ENCODE data around the gene FRMPD2.
"Not testable (repeated sequence)": the region's sequence is repeated elsewhere in the genome, so short reads cannot be mapped to it uniquely, and the experiment has no call there.

The FRMPD2 gene

DNA sequence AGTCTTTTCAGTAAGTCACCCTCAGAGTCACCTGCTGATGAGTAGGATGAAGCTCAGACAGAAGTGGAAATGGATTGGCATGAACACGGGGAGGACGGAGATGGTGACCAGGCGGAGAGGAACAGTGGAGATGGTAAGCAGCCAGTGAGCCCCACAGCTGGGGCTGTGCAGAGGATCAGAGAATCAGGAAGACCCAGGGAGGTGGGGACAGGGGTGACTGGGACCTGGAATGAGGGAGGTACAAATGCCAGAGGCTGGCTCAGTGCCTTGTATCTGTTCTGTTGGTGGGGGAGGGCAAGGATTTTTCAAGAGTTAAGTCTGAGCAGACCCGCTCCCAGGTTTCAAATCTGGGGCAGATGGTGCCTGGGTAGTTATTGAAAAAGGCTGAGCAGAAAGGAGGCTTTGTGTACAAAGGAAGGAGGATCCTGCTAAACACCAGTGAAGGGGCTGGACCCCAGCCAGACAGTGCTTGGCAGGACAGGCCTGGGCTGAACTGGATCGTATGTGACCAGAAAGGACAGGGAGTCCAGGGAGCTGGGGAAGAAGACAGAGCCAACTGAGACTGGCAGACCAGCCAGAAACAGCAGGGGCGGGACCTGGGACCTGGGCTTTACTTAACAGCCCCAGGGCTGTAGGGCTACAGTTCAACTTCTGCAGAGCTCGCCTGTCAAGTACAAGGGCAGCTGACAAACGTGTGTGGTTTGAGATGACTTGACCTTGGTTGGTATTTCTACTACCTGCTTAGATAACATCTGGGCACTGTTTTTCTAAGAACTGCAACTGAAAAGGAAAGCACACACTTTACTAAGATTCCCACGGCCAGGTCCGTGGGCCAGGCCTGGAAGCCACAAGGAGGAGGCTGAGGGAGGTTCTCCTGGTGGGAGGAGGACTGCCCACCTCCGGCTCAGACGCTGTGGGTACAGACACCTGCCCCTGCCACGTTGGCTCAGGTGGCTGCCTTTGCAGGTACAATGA, 13.2 kb upstream of the FRMPD2 start:
- no peak for DNase-seq

DNA sequence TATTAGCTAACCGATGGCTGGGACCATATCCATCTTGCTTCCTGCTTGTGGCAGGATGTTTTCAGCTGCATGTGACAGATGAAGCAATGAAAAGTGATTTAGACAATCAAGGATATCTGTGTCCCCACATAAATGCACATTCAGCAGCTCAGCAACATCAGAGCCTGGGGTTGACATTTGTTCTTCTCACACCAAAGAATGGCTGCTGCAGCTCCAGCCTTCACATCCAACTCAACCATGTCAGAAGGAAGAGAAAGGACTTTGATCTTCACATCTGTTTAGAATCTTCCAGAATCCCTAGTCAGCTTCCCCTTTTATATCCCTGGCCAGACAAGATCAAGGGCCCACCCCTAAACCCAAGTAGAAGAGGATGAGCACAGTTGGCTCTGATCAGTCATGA, 11.9 kb upstream of the FRMPD2 start:
- no peak for DNase-seq

DNA sequence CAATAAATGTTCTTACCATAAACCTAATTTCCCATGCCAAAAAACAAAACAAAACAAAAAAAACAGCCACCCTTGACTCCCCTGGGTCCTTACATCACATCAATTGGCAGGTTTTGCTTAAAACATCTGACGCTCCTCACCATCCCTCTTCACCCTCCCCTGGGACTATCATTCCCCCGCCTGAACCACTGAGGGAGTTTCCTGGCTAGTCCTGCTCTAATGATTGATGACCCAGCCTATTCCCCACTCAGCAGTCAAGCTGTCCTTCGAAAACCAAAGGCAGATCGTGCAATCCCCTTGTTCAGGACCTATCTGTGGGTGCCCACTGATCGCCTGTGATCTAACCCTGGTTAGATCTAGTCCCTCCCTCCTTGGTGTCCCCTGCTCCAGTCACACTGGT, 11.2 kb upstream of the FRMPD2 start:
- no peak for DNase-seq

DNA sequence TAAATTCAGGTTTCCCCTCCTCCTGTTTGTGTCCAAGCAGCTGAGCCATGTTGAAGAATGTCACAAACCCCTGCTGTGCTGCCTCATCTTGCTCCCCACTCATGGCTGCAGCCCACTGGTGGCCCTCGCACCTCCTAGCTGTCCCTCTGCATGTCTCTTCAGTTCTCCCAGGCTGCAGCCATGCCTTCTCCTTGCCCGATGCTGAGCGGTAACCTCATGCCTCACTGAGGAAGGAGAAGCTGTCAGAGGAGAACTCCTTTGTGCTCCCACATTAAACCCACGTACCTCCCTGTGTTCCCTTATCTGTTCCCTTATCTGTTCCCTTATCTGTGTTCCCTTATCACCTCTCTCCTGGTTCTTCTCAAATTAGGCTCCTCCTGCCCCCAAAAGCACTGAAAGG, 10.3 kb upstream of the FRMPD2 start:
- DNase-seq: no peak

DNA sequence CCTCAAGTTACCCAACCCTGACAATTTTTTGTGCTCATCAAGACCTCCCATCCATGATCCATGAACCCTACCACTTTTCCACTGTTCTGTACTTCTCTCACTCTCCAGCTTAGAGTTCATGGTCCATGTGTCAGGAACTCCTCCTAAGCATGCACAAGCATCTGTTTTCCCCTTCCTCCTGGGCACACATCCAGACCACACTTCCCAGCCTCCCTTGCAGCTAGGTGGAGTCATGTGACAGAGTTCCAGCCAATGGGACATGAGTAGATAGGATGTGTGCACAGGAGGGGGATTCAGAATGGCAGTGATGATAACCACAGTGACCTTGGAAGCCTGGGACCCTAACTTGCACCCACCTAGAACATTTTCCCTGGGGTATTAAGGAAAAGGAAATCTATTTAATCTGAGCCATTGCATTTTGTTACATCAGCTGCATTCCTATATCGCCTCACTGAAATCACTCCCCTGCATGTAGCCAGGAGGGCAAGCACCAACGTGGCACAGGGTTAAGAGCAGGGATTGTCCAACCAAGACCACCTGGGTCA, 9.6 kb upstream of the FRMPD2 start:
- DNase-seq: no peak

DNA sequence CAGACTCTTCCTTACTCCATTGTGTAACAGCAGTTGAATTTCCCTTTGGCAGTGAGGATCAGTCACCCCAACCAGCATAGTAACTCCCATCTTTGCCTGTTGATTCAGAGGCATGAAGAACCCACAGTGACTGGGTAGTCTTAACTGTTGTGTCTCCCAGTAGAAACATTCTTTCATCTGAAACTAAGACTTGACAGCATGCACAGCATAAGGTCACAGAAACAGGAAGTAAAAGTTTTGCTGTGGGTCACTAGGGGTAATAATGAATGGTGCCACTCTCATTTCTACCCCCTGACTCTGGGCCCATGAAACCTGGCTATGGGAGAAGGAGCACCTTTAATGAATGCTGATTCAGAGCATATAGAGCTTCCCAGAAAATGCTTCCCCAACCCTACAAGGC, 8.3 kb upstream of the FRMPD2 start:
- no peak for DNase-seq

DNA sequence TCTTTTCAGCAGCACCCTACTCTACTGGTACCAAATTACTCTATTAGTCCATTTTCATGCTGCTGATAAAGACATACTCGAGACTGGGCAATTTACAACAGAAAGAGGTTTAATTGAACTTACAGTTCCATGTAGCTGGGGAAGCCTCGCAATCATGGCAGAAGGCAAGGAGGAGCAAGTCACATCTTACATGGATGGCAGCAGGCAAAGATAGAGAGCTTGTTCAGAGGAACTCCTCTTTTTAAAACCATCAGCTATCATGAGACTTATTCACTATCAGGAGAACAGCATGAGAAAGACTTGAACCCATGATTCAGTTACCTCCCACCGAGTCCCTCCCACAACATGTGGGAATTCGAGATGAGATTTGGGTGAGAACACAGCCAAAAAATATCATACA, 7.2 kb upstream of the FRMPD2 start:
- not testable (repeated sequence) for DNase-seq

DNA sequence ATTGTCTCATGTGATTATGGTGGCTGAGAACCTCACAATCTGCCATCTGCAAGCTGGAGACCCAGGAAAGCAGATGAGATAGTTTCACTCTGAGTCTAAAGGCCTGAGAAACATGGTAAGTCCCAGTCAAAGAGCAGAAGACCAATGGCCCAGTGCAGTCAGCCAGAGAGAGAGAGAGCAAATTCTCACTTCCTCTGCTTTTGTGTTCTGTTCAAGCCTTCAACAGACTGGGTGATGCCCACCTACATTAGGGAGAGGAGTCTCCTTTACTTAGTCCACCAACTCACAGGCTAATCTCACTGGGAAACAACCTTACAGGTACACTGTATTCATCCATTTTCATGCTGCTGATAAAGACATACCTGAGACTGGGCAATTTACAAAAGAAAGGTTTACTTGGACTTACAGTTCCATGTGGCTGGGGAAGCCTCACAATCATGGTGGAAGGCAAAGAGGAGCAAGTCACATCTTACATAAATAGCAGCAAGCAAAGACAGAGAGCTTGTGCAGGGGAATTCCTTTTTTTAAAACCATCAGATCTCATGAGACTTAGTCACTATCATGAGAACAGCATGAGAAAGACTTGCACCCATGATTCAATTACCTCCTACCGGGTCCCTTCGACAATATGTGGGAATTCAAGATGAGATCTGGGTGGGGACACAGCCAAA, 4.7 kb upstream of the FRMPD2 start:
- DNase-seq: no peak

DNA sequence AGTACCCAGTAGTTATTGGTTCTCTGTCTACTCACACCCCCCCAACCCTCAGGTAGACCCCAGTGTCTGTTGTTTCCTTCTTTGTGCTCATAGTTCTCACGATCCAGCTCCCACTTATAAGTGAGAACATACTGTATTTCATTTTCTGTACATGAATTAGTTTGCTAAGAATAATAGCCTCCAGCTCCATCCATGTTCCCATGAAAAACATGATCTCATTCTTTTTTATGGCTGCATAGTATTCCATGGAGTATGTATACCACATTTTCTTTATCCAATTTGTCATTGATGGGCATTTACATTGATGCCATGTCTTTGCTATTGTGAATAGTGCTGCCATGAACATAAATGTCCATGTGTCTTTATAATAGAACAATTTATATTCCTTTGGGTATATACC, 2.6 kb upstream of the FRMPD2 start:
- no peak for DNase-seq

DNA sequence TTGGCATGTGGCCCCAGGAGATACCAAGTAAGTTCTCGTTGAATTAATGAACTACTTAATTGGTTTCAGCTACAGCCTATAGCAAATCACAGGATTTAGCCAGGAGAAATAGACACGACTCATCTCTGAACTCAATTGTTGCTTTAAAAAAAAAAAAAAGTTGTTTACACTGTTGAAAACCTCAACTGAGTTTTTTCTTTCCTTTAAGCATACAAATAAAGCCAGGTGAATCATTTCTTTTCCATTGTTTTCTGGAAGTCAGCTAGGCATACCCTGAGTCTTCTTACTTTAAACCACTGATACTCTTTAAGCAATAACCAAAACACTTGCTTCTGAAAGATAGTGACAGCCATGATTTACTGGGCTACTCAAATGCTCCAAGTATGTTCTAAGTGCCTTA, 755 bp downstream of the FRMPD2 start:
- no peak for DNase-seq

DNA sequence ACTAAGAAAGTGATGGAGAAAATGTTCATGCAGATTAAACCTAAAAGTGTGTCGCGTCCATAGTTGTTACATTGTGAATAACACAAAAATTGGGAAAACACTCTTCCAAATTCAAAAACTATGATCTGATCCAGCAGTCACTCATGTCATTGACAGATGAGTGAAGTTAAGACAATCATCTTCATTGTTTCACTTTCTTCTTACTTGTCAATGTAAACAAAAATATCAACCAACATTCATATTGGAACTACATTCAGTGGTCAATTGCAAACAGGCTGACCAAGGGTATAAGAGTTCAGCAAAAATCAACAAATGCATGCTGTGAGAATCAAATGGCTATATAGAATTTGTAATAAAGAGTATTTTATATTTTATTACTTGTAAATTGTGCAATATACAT, 1.8 kb downstream of the FRMPD2 start:
- DNase-seq: no peak

DNA sequence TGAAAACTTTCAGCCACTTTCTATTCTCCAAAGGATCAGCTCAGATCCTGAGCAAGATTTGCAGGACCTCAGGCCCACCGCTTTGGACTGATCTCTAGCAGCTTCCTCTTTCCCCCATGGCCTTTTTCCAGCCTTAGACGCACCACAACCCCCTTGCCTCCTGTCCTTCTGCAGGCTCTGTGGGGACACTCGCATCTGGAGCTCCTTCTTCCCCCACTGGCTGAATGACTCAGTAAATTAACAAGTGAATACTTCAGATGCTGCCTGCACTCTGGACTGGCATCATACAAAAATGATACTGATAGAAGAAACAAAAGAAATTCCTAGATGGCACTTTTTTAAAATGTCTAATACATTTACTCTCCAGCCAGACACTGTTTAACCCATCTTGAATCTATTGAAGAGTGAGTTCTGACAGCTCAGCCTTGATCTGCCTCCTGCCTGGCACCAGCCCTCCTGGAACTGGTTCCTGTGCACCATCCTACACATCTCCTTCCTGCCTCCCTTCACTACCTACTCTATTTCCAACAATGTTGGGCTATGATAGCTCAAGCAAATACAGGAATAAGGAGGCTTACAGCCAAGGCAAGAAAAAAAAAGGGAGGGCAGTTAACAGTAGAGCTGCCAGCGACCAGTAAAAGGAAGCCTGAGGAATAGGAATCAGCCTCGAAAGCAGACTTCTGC, 3.3 kb downstream of the FRMPD2 start:
- DNase-seq: no peak

DNA sequence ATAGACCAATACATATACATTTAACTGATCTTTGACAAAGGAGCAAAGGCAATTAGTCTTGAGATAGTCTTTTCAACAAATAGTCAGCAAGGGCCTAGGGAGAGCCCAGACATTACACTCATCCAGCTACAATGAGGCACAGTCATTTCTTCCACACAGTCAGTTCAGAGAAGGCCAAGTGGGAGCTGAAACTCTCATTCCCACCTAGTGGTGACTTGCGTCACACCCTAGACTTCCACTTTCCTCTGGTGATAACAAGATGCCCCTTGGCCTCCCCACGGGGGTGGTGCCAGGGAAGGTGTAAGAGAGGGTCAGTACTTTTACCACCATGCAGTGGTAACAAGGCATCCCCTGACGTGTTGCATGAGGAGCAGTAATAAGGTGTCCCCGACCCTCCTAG, 8.0 kb downstream of the FRMPD2 start:
- no peak for DNase-seq

DNA sequence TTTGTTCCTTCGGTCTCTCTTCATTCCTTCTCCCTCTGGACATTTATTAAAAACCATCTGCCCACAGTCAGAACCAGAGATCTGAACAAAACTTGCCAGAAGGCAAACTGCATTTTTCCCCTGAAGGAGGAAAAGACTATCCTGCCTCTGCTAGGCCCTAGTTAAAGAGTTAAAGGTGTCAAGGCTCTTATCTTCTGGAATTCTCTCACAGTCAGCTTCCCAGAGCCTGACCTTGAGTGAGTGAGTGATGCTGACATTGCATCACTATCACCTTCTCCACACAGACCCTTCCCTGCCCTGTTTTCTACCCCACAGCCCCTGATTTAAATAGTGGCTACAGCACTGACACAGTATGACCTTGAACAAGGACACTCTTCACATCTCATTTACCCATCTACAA, 16.4 kb downstream of the FRMPD2 start:
- DNase-seq: no peak

DNA sequence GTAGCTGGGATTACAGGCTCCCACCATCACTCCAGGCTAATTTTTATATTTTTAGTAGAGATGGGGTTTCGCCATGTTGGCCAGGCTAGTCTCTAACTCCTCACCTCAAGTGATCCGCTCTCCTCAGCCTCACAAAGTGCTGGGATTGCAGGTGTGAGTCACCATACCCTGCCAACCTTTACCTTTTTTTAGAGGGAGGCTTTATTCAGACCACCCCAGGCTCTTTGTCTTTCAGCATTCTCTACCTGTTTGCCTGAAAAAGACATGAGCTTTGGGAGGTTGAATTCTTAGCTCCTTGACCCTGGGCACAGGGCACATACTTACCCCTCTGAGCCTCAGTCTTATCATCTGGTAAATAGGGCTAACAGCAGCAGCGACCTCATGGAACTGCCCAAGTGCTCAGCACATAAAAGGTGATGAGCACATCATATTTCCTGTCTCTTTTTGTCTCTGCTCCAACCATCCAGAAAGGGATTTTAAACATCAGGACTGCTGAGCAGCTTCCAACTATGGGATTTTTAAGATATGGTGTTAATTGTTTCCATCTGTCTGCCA, 17.0 kb downstream of the FRMPD2 start:
- no peak for DNase-seq

DNA sequence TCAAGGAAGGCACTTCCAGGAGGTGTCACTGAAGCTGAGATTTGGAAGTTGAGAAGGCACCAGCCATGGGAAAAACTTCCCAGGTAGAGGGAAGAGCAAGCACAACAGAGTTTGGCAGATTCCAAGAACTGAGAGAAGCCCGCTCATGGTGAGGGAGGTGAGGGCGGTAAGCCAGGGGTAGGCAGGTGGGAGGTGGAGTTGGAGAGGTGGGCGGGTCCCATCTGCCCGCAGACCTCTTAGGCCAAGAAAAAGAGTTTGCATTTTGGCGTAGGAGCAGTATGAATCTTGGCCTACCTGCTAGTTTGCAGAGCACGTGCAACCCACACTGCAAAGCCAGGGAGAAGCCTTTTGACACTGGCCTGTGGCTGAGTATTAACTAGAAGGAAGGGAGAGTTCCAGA, 18.8 kb downstream of the FRMPD2 start:
- no peak for DNase-seq

DNA sequence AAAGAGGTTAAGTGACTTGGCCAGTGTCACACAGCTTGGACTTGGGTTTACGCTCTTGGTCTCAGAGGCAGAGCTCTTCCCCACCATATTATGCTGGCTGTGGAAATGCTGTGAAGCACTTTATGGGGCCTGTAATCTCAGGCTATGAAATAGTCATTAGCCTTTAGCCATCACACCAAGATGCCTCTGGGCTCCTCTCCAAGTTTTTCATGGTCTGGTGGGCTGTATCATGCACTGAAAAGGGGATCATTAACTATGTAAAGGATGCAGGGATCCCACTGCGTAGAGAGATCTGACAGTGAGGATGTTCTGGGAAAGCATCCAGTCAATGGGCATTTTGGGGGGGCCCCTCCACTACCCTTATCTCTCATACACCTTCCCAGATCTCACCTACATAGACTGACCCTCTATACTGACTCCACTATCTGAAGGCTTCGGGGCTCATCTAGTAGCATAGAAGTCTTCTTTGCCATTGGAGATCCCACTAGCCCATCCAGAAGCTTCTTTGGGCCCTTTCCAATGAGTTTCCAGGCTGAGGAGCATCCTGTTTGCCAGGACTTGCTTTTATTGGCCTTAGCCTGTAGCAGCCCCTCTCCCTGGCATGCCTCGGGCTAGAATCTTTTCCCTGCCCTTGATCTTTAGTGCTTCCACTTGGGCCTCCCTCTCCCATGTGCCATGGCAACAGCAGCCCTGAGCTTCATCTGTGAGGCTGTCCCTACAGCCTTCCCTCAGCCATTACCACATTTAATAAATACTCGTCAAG, 19.6 kb downstream of the FRMPD2 start:
- no peak for DNase-seq

DNA sequence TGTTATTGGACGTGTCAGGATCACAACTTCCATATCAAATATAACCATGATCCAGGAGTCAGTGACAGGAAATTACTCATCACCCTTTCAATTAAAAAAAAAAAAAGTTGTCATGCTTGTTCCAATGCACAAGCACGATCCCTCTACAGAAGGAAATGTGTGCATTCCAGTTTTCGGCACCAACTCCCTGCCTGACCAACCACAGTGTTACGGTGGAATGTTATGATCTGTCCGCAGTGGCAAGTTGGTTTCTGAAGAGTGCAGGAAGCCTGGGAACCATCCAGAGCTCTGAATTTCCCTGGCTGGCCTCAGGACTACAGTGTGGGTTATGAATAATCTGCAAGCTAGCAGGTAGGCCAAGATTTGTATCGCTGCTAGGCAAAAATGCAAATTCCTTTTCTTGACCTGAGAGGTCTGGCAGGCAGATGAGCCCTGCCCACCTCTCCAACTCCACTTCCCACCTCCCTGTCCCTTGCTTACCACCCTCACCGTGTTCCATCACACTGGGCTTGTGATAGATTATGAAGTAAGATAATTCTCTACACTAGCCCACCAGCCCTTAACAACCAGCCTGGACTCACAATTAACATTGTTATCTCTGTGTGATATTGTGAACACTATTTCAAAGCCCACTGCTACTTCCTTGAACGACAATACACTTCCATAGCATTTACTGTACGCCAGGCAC, 20.4 kb downstream of the FRMPD2 start:
- no peak for DNase-seq

DNA sequence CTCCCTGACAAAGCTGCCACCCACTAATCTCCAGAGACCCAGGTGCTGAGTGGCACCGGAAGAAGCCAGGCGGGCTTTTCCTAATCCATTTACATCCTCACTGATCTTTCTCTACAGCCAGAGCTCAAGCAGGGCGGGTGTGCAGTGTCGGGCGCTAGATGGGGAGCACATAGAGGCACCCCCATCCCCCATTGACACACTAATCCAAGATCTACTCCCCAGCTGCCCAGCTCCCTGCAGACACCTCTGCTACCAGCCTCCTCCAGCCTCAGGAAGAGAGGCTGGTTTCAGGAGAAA, 22.2 kb downstream of the FRMPD2 start:
- no peak for DNase-seq

DNA sequence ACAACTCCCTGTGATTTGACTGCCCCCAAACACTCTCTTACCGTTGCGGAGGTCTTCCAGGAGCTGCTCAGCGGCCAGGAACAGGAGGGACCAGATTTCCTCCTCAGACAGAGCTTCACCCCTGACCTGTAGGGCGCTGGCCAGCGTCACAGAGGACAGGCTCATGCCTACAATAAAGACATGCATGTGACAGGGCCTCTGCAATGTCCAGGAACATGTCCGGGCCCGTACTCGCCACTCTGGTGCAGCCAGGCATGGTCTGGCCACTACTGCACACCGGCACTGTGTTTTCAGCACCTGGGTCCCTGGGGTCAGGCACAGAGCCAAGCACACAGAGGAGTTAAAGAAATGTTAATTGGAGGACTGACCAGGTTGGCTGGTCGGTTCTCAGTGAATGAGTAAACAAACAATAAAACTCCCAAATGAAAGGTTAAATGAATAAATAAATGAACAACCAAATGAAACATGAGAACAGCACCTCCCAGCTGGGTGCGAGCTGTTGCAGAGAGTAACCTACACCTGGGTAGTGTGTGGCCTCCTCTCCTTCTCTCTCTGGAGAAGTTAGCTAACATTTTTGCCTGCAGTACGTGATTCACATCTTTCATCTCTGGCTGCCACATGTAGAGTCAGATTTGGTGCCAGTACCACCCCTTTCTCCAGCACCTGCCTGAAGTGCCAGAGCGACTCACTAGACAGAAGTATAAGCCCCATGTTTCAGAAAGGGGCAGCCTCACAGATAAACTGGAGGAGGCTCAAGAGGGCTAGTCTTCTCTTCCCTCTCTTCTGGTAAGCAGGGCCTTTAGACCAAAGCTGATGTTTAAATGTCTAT, 22.8 kb downstream of the FRMPD2 start:
- peak; percentile 69 for DNase-seq

DNA sequence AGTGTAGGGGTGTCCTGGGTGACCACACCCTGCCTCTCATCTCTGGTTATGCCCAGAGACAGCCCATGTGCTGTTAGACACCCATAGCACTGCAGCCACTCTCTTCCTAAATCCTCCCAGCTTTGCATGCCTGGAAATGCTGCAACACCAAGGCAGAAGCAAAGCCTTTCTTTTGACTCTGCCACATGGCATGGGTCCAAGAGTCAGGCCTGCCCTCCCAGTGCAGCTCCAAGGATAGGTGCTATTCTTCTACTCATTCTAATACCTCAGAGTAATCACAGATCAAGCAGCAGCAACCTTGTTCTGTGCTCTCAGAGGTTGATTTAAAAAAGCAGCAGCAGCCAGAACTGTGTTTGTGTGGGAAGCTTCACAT, 23.4 kb downstream of the FRMPD2 start:
- DNase-seq: peak; percentile 8
